GM18858 (cell line): Measurements from ENCODE around the gene NPIPA2.
A peak's percentile ranks its signal among the peaks of the same experiment; 100 is the strongest.
"Not testable (repeated sequence)": the region's sequence is repeated elsewhere in the genome, so short reads cannot be mapped to it uniquely, and the experiment has no call there.

ENCODE experiments used
- ATAC-seq: cut with Tn5 transposase; IDR thresholded peaks from one replicate; pipeline ENCODE4 v1.9.1; 2021; ENCODE audit not compliant: unreplicated experiment

The NPIPA2 gene

GRCh38 chr16:14742273-14743128 lies at the start of gene NPIPA2:
NPIPA2 (plus strand) TSS chr16:14742533; CDS start chr16:14748066, 5,533 bp downstream.
- peak; percentile 99 for ATAC-seq

GRCh38 chr16:14694129-14694528 lies 48.2 kb upstream of the NPIPA2 start, which contains the start of gene PLA2G10:
PLA2G10 (minus strand) TSS chr16:14694308; CDS start chr16:14694229, 79 bp downstream.
- not testable (repeated sequence) for ATAC-seq

GRCh38 chr16:14701859-14702258 lies 40.5 kb upstream of the NPIPA2 start:
- not testable (repeated sequence) for ATAC-seq

GRCh38 chr16:14702672-14703071 lies 39.7 kb upstream of the NPIPA2 start:
- ATAC-seq: not testable (repeated sequence)

GRCh38 chr16:14703156-14704011 lies 38.9 kb upstream of the NPIPA2 start, which contains the start of gene NPIPA3:
NPIPA3 (plus strand) TSS chr16:14703411; CDS start chr16:14708944, 5,533 bp downstream.
- ATAC-seq: peak; percentile 96

- not testable (repeated sequence) for ATAC-seq
Observed at GRCh38 chr16:14733233-14733632, 9.1 kb upstream of the NPIPA2 start.

- not testable (repeated sequence) for ATAC-seq
Observed at GRCh38 chr16:14740832-14741385, 1.4 kb upstream of the NPIPA2 start.

GRCh38 chr16:14741794-14742193 lies 539 bp upstream of the NPIPA2 start:
- ATAC-seq: not testable (repeated sequence)

GRCh38 chr16:14773654-14774053 lies 31.3 kb downstream of the NPIPA2 start:
- not testable (repeated sequence) for ATAC-seq

- ATAC-seq: not testable (repeated sequence)
Observed at GRCh38 chr16:14775624-14776023, 33.3 kb downstream of the NPIPA2 start.

GRCh38 chr16:14776763-14777162 lies 34.4 kb downstream of the NPIPA2 start:
- ATAC-seq: not testable (repeated sequence)

- ATAC-seq: not testable (repeated sequence)
Observed at GRCh38 chr16:14779368-14779877, 37.1 kb downstream of the NPIPA2 start.

- not testable (repeated sequence) for ATAC-seq
Observed at GRCh38 chr16:14786180-14786579, 43.8 kb downstream of the NPIPA2 start.

- not testable (repeated sequence) for ATAC-seq
Observed at GRCh38 chr16:14789577-14789976, 47.2 kb downstream of the NPIPA2 start.

- not testable (repeated sequence) for ATAC-seq
Observed at GRCh38 chr16:14790320-14790956, 48.1 kb downstream of the NPIPA2 start.

GRCh38 chr16:14792914-14793313 lies 50.6 kb downstream of the NPIPA2 start:
- not testable (repeated sequence) for ATAC-seq

GRCh38 chr16:14797558-14797957 lies 55.2 kb downstream of the NPIPA2 start:
- ATAC-seq: not testable (repeated sequence)

- not testable (repeated sequence) for ATAC-seq
Observed at GRCh38 chr16:14803577-14803976, 61.2 kb downstream of the NPIPA2 start.

- ATAC-seq: not testable (repeated sequence)
Observed at GRCh38 chr16:14807184-14807678, 64.9 kb downstream of the NPIPA2 start.

GRCh38 chr16:14813890-14814289 lies 71.6 kb downstream of the NPIPA2 start:
- ATAC-seq: not testable (repeated sequence)
